NAMALWA (cell line): ENCODE results near the gene SKOR1.
A peak's percentile ranks its signal among the peaks of the same experiment; 100 is the strongest.

Source experiments
- DNase-seq: peaks from one replicate; pipeline ENCODE4 v3.0.0-alpha.2; 2015; ENCODE audit warnings: low spot score

Gene SKOR1

GRCh38 chr15:67853454-67853853 lies 28.1 kb downstream of the SKOR1 start:
- DNase-seq = no peak

- no peak for DNase-seq
Measured at GRCh38 chr15:67854358-67854757, 29.0 kb downstream of the SKOR1 start.

- DNase-seq = no peak
Measured at GRCh38 chr15:67855842-67856241, 30.5 kb downstream of the SKOR1 start.

GRCh38 chr15:67857220-67857619 lies 31.9 kb downstream of the SKOR1 start:
- no peak for DNase-seq

- no peak for DNase-seq
Measured at GRCh38 chr15:67859331-67859946, 34.1 kb downstream of the SKOR1 start.

- no peak for DNase-seq
Measured at GRCh38 chr15:67861983-67862382, 36.7 kb downstream of the SKOR1 start.

- DNase-seq = no peak
Measured at GRCh38 chr15:67862750-67863441, 37.6 kb downstream of the SKOR1 start.

- peak; percentile 85 for DNase-seq
Measured at GRCh38 chr15:67863442-67863987, 38.2 kb downstream of the SKOR1 start.

- DNase-seq = no peak
Measured at GRCh38 chr15:67865331-67865730, 40.0 kb downstream of the SKOR1 start.

GRCh38 chr15:67865766-67866165 lies 40.5 kb downstream of the SKOR1 start:
- DNase-seq = no peak

- DNase-seq = no peak
Measured at GRCh38 chr15:67869701-67870100, 44.4 kb downstream of the SKOR1 start.

GRCh38 chr15:67870868-67871408 lies 45.6 kb downstream of the SKOR1 start:
- DNase-seq = no peak

- no peak for DNase-seq
Measured at GRCh38 chr15:67873777-67874176, 48.5 kb downstream of the SKOR1 start.

GRCh38 chr15:67878712-67879206 lies 53.5 kb downstream of the SKOR1 start:
- DNase-seq = no peak

GRCh38 chr15:67879440-67880129 lies 54.3 kb downstream of the SKOR1 start:
- no peak for DNase-seq

GRCh38 chr15:67880651-67881182 lies 55.4 kb downstream of the SKOR1 start:
- no peak for DNase-seq

GRCh38 chr15:67882487-67883233 lies 57.4 kb downstream of the SKOR1 start:
- DNase-seq = peak; percentile 35

- no peak for DNase-seq
Measured at GRCh38 chr15:67883234-67883773, 58.0 kb downstream of the SKOR1 start.

GRCh38 chr15:67884009-67884408 lies 58.7 kb downstream of the SKOR1 start:
- no peak for DNase-seq
